Parathyroid adenoma (tissue), 2 donors: ENCODE measurements around the gene INPP1.

Source experiments
- H2AFZ ChIP-seq: fragments of 300-600 bp; sonication (generic); one replicate; pipeline ENCODE4 v1.7.0; 2017; ENCODE audit warnings: antibody characterized with exemption, mild to moderate bottlenecking
- H3K27ac ChIP-seq: fragments of 300-600 bp; sonication (generic); one replicate; pipeline ENCODE4 v1.7.0; 2017
- H3K27me3 ChIP-seq: fragments of 300-600 bp; sonication (generic); one replicate; pipeline ENCODE4 v1.7.0; 2017; ENCODE audit warnings: low read length; ENCODE audit not compliant: control insufficient read depth, insufficient read depth
- H3K36me3 ChIP-seq: fragments of 300-600 bp; sonication (generic); one replicate; pipeline ENCODE4 v1.7.0; 2017; ENCODE audit warnings: low read length; ENCODE audit not compliant: control insufficient read depth, insufficient read depth
- H3K4me1 ChIP-seq: fragments of 300-600 bp; sonication (generic); one replicate; pipeline ENCODE4 v1.7.0; 2017; ENCODE audit warnings: control low read depth
- H3K4me2 ChIP-seq: fragments of 300-600 bp; sonication (generic); one replicate; pipeline ENCODE4 v1.7.0; 2017; ENCODE audit warnings: low read length
- H3K4me3 ChIP-seq: fragments of 300-600 bp; sonication (generic); one replicate; pipeline ENCODE4 v1.7.0; 2017; ENCODE audit warnings: low read depth, low read length
- H3K79me2 ChIP-seq: fragments of 300-600 bp; sonication (generic); one replicate; pipeline ENCODE4 v1.7.0; 2017; ENCODE audit warnings: control low read depth
- H3K9ac ChIP-seq: fragments of 300-600 bp; sonication (generic); one replicate; pipeline ENCODE4 v1.7.0; 2017; ENCODE audit warnings: mild to moderate bottlenecking
- H3K9me3 ChIP-seq: fragments of 300-600 bp; sonication (generic); one replicate; pipeline ENCODE4 v1.7.0; 2017; ENCODE audit warnings: low read length; ENCODE audit not compliant: control insufficient read depth
- TF ChIP-seq, protein P1 (sequence below): fragments of 300-600 bp; sonication (generic); IDR thresholded peaks from one replicate; pipeline ENCODE4 v1.7.0; 2017; ENCODE audit warnings: antibody characterized with exemption, mild to moderate bottlenecking
- donor health status: primary hyperparathyroidism.

INPP1 gene

DNA sequence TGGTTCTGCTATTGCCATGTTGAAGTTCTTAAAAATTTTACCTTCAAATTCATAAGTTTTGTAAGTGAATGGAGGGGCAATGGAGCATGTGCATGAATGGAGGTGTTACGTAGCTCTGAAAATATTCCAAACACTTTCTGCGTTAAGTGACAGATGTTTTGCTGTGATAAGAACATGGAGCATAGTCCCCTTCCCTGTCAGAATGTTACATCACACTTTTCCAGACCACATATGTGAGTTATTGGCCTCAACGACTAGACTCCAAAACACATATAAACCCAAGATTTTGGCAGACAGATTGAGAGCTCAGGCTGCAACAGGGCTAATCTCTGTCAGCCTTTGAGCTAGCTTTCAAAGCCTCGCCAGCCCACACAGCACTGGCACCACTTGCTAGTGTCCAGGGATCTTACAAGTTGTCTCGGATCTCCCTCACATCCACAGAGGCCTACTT lies 37.6 kb downstream of the INPP1 start:
- Histone ChIP-seq H3K4me1 (peaks cover 4% of the 10 kb centered on the region), H3K4me3 (no peak overlapping the region), H3K4me2 (no peak overlapping the region), H2AFZ (peak overlapping the region; percentile 26), H3K79me2 (no peaks in the 10 kb centered on the region), H3K9me3 (no peaks in the 10 kb centered on the region), H3K9ac (no peak overlapping the region), H3K36me3 (no peaks in the 10 kb centered on the region), H3K27ac (no peak overlapping the region), H3K27me3 (no peaks in the 10 kb centered on the region)
- TF ChIP-seq, protein P1, sequence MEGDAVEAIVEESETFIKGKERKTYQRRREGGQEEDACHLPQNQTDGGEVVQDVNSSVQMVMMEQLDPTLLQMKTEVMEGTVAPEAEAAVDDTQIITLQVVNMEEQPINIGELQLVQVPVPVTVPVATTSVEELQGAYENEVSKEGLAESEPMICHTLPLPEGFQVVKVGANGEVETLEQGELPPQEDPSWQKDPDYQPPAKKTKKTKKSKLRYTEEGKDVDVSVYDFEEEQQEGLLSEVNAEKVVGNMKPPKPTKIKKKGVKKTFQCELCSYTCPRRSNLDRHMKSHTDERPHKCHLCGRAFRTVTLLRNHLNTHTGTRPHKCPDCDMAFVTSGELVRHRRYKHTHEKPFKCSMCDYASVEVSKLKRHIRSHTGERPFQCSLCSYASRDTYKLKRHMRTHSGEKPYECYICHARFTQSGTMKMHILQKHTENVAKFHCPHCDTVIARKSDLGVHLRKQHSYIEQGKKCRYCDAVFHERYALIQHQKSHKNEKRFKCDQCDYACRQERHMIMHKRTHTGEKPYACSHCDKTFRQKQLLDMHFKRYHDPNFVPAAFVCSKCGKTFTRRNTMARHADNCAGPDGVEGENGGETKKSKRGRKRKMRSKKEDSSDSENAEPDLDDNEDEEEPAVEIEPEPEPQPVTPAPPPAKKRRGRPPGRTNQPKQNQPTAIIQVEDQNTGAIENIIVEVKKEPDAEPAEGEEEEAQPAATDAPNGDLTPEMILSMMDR = no peak

DNA sequence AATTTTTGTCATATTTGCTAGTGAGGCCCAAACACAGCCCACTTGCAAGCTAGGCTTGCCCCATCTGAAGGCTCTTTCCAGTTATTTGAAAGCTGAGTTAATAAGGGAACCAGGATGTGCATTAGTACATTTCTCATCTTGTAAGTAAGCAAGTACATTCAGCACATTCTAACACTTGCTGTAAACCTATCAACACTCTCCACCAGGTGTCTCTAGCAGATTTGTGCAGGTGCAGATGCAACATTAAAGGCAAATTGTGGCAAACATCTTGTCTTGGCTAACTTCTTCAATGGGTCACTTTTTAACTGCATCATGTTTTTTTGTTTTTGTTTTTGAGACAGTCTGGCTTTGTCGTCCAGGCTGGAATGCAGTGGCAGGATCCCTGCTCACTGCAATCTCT lies 39.5 kb downstream of the INPP1 start:
- Histone ChIP-seq H3K27ac (no peak overlapping the region), H3K4me1 (peaks cover 4% of the 10 kb centered on the region), H3K79me2 (no peaks in the 10 kb centered on the region), H3K9ac (no peak overlapping the region), H3K36me3 (no peaks in the 10 kb centered on the region), H3K4me3 (no peak overlapping the region), H3K4me2 (peak overlapping the region; percentile 34), H3K27me3 (no peaks in the 10 kb centered on the region), H2AFZ (peak overlapping the region; percentile 38), H3K9me3 (no peaks in the 10 kb centered on the region)
- TF ChIP-seq, protein P1 = peak; percentile 80

DNA sequence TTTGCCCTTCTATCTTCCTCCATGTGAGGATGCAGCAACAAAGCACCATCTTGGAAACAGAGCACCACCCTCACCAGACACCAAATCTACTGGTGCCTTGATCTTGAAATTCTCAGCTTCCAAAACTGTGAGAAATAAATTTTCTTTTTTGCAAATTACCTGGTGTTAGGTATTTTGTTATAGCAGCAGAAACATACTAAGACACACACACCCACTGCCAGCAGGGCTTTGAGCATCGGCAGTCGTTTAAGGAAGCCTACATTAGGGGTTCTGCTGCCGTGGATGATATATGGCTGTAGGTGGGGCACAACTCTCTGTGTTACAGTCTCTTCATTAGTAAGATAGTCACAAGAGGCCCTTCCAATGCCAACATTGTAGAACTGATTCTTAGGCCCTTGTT lies 44.0 kb downstream of the INPP1 start:
- H3K9me3 ChIP-seq = no peaks in the 10 kb centered on the region
- H3K27me3 ChIP-seq = no peaks in the 10 kb centered on the region
- H3K79me2 ChIP-seq = no peaks in the 10 kb centered on the region
- no peak overlapping the region for H3K27ac ChIP-seq
- H3K4me2 ChIP-seq = no peak overlapping the region
- no peak overlapping the region for H3K4me3 ChIP-seq
- H3K9ac ChIP-seq = no peak overlapping the region
- H2AFZ ChIP-seq = no peak overlapping the region
- TF ChIP-seq, protein P1 = no peak
- peaks cover 4% of the 10 kb centered on the region for H3K4me1 ChIP-seq
- H3K36me3 ChIP-seq = no peaks in the 10 kb centered on the region

DNA sequence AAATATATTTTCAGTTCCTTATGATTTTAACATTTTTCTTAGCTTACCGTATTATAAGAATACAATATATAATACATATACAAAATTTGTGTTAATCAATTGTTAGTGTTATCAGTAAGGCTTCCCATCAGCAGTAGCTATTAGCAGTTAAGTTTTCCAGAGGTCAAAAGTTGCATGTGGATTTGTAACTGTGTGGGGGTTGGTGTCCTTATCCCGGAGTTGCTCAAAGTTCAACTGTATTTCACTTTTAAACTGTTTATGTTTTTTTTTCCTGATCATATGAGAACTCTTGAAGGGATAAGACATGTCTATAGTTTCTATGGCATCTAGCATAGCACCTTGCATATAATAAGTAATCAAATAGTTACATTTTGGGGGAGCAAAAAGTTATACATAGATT lies 52.9 kb downstream of the INPP1 start:
- Histone ChIP-seq H3K27ac (no peak overlapping the region), H3K9ac (no peak overlapping the region), H3K9me3 (no peaks in the 10 kb centered on the region), H3K4me2 (no peak overlapping the region), H2AFZ (no peak overlapping the region), H3K79me2 (no peaks in the 10 kb centered on the region), H3K36me3 (no peaks in the 10 kb centered on the region), H3K4me1 (no peaks in the 10 kb centered on the region), H3K27me3 (no peaks in the 10 kb centered on the region), H3K4me3 (no peak overlapping the region)
- TF ChIP-seq, protein P1 = no peak

DNA sequence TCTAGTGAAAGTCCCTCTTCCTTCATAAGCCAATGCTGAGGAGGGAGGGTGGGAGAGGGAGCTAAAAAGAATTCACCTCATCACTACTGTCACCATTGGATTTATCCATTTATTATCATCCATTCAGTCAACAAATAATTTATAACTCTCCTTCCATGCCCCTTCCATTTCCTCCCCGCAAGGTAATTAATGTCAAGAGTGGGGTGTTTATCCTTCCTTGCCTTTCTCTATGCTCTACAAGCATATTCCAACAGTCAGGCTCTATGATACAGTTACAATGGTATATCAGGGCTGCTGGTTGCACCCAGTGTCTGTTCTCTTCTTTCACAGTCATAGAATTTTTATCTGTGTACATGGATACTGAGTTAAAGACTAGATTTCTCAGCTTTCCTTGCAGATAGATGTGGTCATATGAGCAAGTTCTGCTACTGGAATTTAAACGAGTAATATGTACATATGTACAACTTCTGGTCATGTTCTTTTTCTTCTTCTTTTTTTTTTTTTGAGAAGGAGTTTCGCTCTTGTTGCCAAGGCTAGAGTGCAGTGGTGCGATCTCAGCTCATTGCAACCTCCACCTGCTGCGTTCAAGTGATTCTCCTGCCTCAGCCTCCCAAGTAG lies 59.7 kb downstream of the INPP1 start:
- Histone ChIP-seq H3K36me3 (no peaks in the 10 kb centered on the region), H3K4me1 (peaks cover 6% of the 10 kb centered on the region), H3K79me2 (no peaks in the 10 kb centered on the region), H3K4me3 (no peak overlapping the region), H3K4me2 (no peak overlapping the region), H2AFZ (no peak overlapping the region), H3K27me3 (no peaks in the 10 kb centered on the region), H3K9me3 (no peaks in the 10 kb centered on the region), H3K27ac (no peak overlapping the region), H3K9ac (no peak overlapping the region)
- TF ChIP-seq, protein P1 = no peak
